Upper lobe of left lung (tissue), 6 donors: ENCODE results near the gene PCSK6. TPM values are rescaled to one million over a fixed set of nuclear protein-coding genes. Genes with fewer than 3 reads are reported as not detected.

Experiments
- ATAC-seq, 2 donors: fragments of 200-7000 bp; cut with Tn5 transposase; one replicate each; pipeline ENCODE4 v1.9.1; 2022; ENCODE audit warnings: mild to moderate bottlenecking in 2 of 2, moderate library complexity in 2 of 2; ENCODE audit not compliant: low FRiP score in 2 of 2
- DNase-seq, 2 donors: peaks; one replicate each; pipeline ENCODE4 v3.0.0-alpha.2; 2019 to 2020
- H3K27ac ChIP-seq, 4 donors: fragments of 200-600 bp; sonication (generic); one replicate each; pipeline ENCODE4 v1.5.1; 2016 to 2019
- H3K27me3 ChIP-seq, 4 donors: fragments of 200-600 bp; sonication (generic); one replicate each; pipeline ENCODE4 v1.5.1; 2017 to 2019
- H3K36me3 ChIP-seq, 4 donors: fragments of 200-600 bp; sonication (generic); one replicate each; pipeline ENCODE4 v1.5.1; 2016 to 2019
- H3K4me1 ChIP-seq, 4 donors: fragments of 200-600 bp; sonication (generic); one replicate each; pipeline ENCODE4 v1.5.1; 2018 to 2019
- H3K4me3 ChIP-seq, 4 donors: fragments of 200-600 bp; sonication (generic); one replicate each; pipeline ENCODE4 v1.5.1; 2017 to 2019; ENCODE audit warnings: mild to moderate bottlenecking in 2 of 4, moderate library complexity in 1 of 4
- H3K9me3 ChIP-seq, 4 donors: fragments of 200-600 bp; sonication (generic); one replicate each; pipeline ENCODE4 v1.5.1; 2018 to 2019
- EP300 ChIP-seq, 4 donors: sonication (generic); formaldehyde crosslinking; IDR thresholded peaks; one replicate each; pipeline ENCODE4 v1.5.1; 2017; ENCODE audit warnings: antibody characterized with exemption in 4 of 4, control low read depth in 2 of 4
- POLR2A ChIP-seq, 4 donors: fragments of 450-650 bp; IDR thresholded peaks; one replicate each; pipeline ENCODE4 v1.5.1; 2016 to 2017; ENCODE audit warnings: antibody characterized with exemption in 4 of 4, mild to moderate bottlenecking in 2 of 4
- POLR2AphosphoS5 ChIP-seq, 2 donors: sonication (generic); formaldehyde crosslinking; IDR thresholded peaks; one replicate each; pipeline ENCODE4 v1.5.1; 2017; ENCODE audit warnings: antibody characterized with exemption in 2 of 2
- WGBS, 2 donors: methylation state at CpG; one replicate each; pipeline ENCODE4 v1.1.5; 2017 to 2018; 5-methylcytosine and 5-hydroxymethylcytosine counted together
- total RNA-seq, 6 donors: library from RNA; depleted of rRNA in 4 of 6; stranded (reverse); fragments of >200 nt in 4 of 6; gene quantifications; one replicate each; pipeline versions ENCODE4 v1.1.0 to v1.2.1, GENCODE V29; 2016 to 2021
- TF ChIP-seq, protein P1 (sequence below), 6 experiments: fragments of 450-650 bp in 4 of 6; fragments of 200-600 bp in 2 of 6; sonication (generic) in 2 of 6; IDR thresholded peaks; one replicate each; pipeline ENCODE4 v1.5.1; 2016 to 2019; ENCODE audit warnings: antibody characterized with exemption in 6 of 6
- donor health status: DM: no; HTN: no; CAD: no; lungs with moderate emphysema.
- donor health status: DM: no; HTN: yes; CAD: no; lungs with severe emphysema.

Gene PCSK6
- total RNA-seq, 6 donors from 2014 or later = 3.1 to 24.4 (median 5.5) TPM

DNA sequence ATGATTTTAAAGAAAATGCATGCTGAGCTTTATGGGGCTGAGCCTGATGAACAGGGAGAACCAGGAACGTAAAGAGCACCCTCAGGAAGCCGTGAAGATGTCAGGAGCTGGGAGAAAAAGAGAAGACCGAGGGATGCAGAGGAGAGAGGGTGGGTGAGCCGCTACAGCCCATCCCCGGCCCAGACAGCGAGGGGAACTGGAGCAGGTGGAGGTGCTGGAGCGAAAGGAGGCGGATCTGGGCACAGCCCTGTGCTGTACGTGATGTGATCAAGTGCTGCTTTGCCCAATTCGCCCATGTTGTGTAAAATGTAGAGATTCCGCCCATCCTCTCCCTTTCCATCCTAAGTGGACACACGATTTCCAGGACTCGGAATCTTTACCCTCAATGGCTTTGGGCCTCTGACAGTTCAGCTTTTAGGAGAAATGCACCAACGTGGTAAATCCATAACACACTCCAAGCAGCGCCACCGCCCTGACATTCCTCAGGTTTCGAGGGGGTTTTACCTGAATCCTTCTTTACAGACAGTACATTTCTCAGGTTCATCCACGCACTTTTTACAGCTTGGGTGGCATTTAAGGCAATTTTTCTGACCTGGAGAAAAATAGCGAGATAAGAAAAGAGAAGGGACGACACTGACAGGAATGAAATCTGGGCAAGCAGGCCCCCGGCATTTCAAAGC is 167.4 kb downstream of the PCSK6 start:
- TF ChIP-seq EP300 (IDR thresholded peaks at IDR 0.05) (no peak), POLR2A (IDR thresholded peaks at IDR 0.05) (no peak), POLR2AphosphoS5 (IDR thresholded peaks at IDR 0.05) (no peak)
- TF ChIP-seq, protein P1, sequence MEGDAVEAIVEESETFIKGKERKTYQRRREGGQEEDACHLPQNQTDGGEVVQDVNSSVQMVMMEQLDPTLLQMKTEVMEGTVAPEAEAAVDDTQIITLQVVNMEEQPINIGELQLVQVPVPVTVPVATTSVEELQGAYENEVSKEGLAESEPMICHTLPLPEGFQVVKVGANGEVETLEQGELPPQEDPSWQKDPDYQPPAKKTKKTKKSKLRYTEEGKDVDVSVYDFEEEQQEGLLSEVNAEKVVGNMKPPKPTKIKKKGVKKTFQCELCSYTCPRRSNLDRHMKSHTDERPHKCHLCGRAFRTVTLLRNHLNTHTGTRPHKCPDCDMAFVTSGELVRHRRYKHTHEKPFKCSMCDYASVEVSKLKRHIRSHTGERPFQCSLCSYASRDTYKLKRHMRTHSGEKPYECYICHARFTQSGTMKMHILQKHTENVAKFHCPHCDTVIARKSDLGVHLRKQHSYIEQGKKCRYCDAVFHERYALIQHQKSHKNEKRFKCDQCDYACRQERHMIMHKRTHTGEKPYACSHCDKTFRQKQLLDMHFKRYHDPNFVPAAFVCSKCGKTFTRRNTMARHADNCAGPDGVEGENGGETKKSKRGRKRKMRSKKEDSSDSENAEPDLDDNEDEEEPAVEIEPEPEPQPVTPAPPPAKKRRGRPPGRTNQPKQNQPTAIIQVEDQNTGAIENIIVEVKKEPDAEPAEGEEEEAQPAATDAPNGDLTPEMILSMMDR (IDR thresholded peaks at IDR 0.05) = no peak
- ATAC-seq = no peak
- DNase-seq = no peak
- peaks cover 0 to 10% (median 2%) of the 10 kb centered on the region in 4 donors for H3K4me1 ChIP-seq
- H3K9me3 ChIP-seq = no peaks in the 10 kb centered on the region
- H3K36me3 ChIP-seq = no peaks in the 10 kb centered on the region
- 89 to 92% methylated on average over 21 of the region's 21 CpGs for WGBS, 2 donors
- no peak overlapping the region for H3K27ac ChIP-seq
- no peaks in the 10 kb centered on the region for H3K27me3 ChIP-seq
- H3K4me3 ChIP-seq = no peak overlapping the region

DNA sequence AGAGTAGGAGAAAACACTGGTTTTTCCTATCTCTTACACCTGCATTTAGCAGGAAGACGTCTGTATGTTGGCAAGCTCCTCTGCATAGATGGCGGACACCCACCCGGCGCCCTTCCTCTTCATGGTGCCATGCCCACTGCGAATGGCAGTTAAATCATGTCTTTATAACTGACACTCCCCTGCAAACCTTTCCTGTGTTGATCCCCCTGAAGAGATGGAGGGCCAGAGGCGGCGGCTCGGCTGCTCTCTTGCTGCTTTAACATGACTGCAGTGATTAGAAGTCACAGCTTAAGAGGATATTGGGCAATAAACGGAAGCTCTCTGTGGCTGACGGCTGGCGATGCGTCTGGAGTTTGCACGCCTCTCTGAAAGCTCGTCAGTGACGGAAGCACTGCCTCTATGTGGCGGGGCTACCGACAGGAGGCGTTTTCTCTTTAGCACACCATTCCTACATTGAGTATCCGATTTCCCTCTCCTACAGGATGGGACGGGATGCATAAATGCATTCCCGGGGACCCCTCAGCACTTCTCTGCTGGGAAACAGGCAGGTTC is 168.9 kb downstream of the PCSK6 start:
- peak in 1 of 2 donors; percentile 79 for DNase-seq
- Histone ChIP-seq H3K27me3 (no peaks in the 10 kb centered on the region), H3K4me3 (peak overlapping the region in 1 of 4 donors; percentile 30), H3K36me3 (no peaks in the 10 kb centered on the region), H3K9me3 (no peaks in the 10 kb centered on the region), H3K4me1 (peaks cover 0 to 10% (median 2%) of the 10 kb centered on the region in 4 donors), H3K27ac (peak overlapping the region in 2 of 4 donors; percentile 6 to 39)
- WGBS, 2 donors = 28 to 58% methylated on average over 21 of the region's 21 CpGs
- TF ChIP-seq, protein P1 (IDR thresholded peaks at IDR 0.05) = peak in 4 of 6 experiments; percentile 43 to 62 (median 54)
- no peak for TF ChIP-seq EP300 (IDR thresholded peaks at IDR 0.05)
- TF ChIP-seq POLR2AphosphoS5 (IDR thresholded peaks at IDR 0.05) = no peak
- peak in 1 of 4 donors; percentile 23 for TF ChIP-seq POLR2A (IDR thresholded peaks at IDR 0.05)
- peak; percentile 75 to 76 for ATAC-seq

GRCh38 chr15:101318839-101319238 is 170.7 kb downstream of the PCSK6 start:
- Histone ChIP-seq H3K4me1 (peaks cover 0 to 10% (median 2%) of the 10 kb centered on the region in 4 donors), H3K36me3 (no peaks in the 10 kb centered on the region), H3K27ac (no peak overlapping the region), H3K4me3 (no peak overlapping the region), H3K9me3 (no peaks in the 10 kb centered on the region), H3K27me3 (no peaks in the 10 kb centered on the region)
- no peak for TF ChIP-seq POLR2AphosphoS5 (IDR thresholded peaks at IDR 0.05)
- no peak for TF ChIP-seq EP300 (IDR thresholded peaks at IDR 0.05)
- TF ChIP-seq POLR2A (IDR thresholded peaks at IDR 0.05) = no peak
- TF ChIP-seq, protein P1 (IDR thresholded peaks at IDR 0.05) = no peak
- DNase-seq (no peak), ATAC-seq (no peak)
- WGBS, 2 donors = 47 to 61% methylated on average over 5 to 7 of the region's 7 CpGs

- no peaks in the 10 kb centered on the region for H3K36me3 ChIP-seq
- H3K4me3 ChIP-seq = no peak overlapping the region
- no peak overlapping the region for H3K27ac ChIP-seq
- DNase-seq (peak in 1 of 2 donors; percentile 22), ATAC-seq (no peak)
- 80 to 83% methylated on average over 17 to 20 of the region's 20 CpGs for WGBS, 2 donors
- peaks cover 0 to 10% (median 2%) of the 10 kb centered on the region in 4 donors for H3K4me1 ChIP-seq
- no peaks in the 10 kb centered on the region for H3K27me3 ChIP-seq
- no peaks in the 10 kb centered on the region for H3K9me3 ChIP-seq
- TF ChIP-seq EP300 (IDR thresholded peaks at IDR 0.05) = no peak
- TF ChIP-seq POLR2A (IDR thresholded peaks at IDR 0.05) = no peak
- TF ChIP-seq POLR2AphosphoS5 (IDR thresholded peaks at IDR 0.05) = no peak
- TF ChIP-seq, protein P1 (IDR thresholded peaks at IDR 0.05) = no peak
Measured at GRCh38 chr15:101318147-101318819, 171.2 kb downstream of the PCSK6 start.
